ENCODE data around the gene PTPRT.

Gene PTPRT

GRCh38 chr20:42027746-42028268 lies 1161.9 kb downstream of the PTPRT start:
- intact Hi-C loops (cut with DNase I; ENCODE audit: low total_unique reads), result no loop called here
- Histone ChIP-seq H3K9me3 (no peaks in the 10 kb centered on the region), H3K4me1 (no peaks in the 10 kb centered on the region), H3K27me3 (no peaks in the 10 kb centered on the region), H3K27ac (no peak overlapping the region), H3K4me3 (no peak overlapping the region), H3K36me3 (no peaks in the 10 kb centered on the region)
- TF ChIP-seq CTCF (IDR thresholded peaks at IDR 0.05), result no peak
- no peak for DNase-seq

GRCh38 chr20:42026599-42026998 lies 1163.1 kb downstream of the PTPRT start:
- DNase-seq, result no peak
- Histone ChIP-seq H3K36me3 (no peaks in the 10 kb centered on the region), H3K27ac (no peak overlapping the region), H3K27me3 (no peaks in the 10 kb centered on the region), H3K4me3 (no peak overlapping the region), H3K4me1 (no peaks in the 10 kb centered on the region), H3K9me3 (no peaks in the 10 kb centered on the region)
- intact Hi-C loops (cut with DNase I; ENCODE audit: low total_unique reads), result no loop called here
- TF ChIP-seq CTCF (IDR thresholded peaks at IDR 0.05), result no peak

- H3K36me3 ChIP-seq, result no peaks in the 10 kb centered on the region
- no peak overlapping the region for H3K4me3 ChIP-seq
- no peaks in the 10 kb centered on the region for H3K9me3 ChIP-seq
- intact Hi-C loops (cut with DNase I; ENCODE audit: low total_unique reads), result no loop called here
- no peaks in the 10 kb centered on the region for H3K27me3 ChIP-seq
- DNase-seq, result no peak
- H3K4me1 ChIP-seq, result no peaks in the 10 kb centered on the region
- H3K27ac ChIP-seq, result no peak overlapping the region
- no peak for TF ChIP-seq CTCF (IDR thresholded peaks at IDR 0.05)
Measured at GRCh38 chr20:42024653-42025052, 1165.1 kb downstream of the PTPRT start.
